Esophagus squamous epithelium (tissue), 5 donors: ENCODE results near the gene EED. TPM values are rescaled to one million over a fixed set of nuclear protein-coding genes. Genes with fewer than 3 reads are reported as not detected.

Experiments
- DNase-seq: peaks from one replicate; lab custom pipeline; 2025; lab: John Stamatoyannopoulos, UW
- H3K27ac ChIP-seq, 4 donors: fragments of 200-600 bp; sonication (generic); one replicate each; pipeline ENCODE4 v1.5.1; 2016 to 2019; ENCODE audit warnings: mild to moderate bottlenecking in 1 of 4
- H3K27me3 ChIP-seq, 4 donors: fragments of 200-600 bp; sonication (generic); 1 replicate in 3 of 4; 2 replicates in 1 of 4; pipeline versions ENCODE4 v1.5.1 to v1.6.0; 2017 to 2021; ENCODE audit warnings: antibody characterized with exemption in 1 of 4
- H3K36me3 ChIP-seq, 3 donors: fragments of 200-600 bp; sonication (generic); one replicate each; pipeline ENCODE4 v1.5.1; 2016 to 2019
- H3K4me1 ChIP-seq, 3 donors: fragments of 200-600 bp; sonication (generic); one replicate each; pipeline ENCODE4 v1.5.1; 2017 to 2019
- H3K4me3 ChIP-seq, 4 donors: fragments of 200-600 bp; sonication (generic); 1 replicate in 3 of 4; 2 replicates in 1 of 4; pipeline ENCODE4 v1.5.1; 2016 to 2019; ENCODE audit warnings: mild to moderate bottlenecking in 2 of 4, moderate library complexity in 1 of 4
- H3K9me3 ChIP-seq, 3 donors: fragments of 200-600 bp; sonication (generic); one replicate each; pipeline ENCODE4 v1.5.1; 2016 to 2019
- CTCF ChIP-seq, 6 experiments: fragments of 450-650 bp in 4 of 6; fragments of 200-600 bp in 2 of 6; sonication (generic) in 2 of 6; IDR thresholded peaks; one replicate each; pipeline ENCODE4 v1.5.1; 2016 to 2019; ENCODE audit warnings: antibody characterized with exemption in 6 of 6, mild to moderate bottlenecking in 4 of 6, moderate library complexity in 4 of 6
- POLR2A ChIP-seq, 4 donors: fragments of 450-650 bp; IDR thresholded peaks; one replicate each; pipeline ENCODE4 v1.6.1; 2017; ENCODE audit warnings: antibody characterized with exemption in 4 of 4, mild to moderate bottlenecking in 4 of 4, moderate library complexity in 3 of 4
- whole genome bisulfite sequencing, 2 donors: methylation state at CpG; one replicate each; pipeline ENCODE4 v1.1.5; 2018; 5-methylcytosine and 5-hydroxymethylcytosine counted together
- intact Hi-C: fragments of 100-400 bp; cut with DNase I; formaldehyde crosslinking; loops from one replicate; pipeline ENCODE4 v1.15.0; 2022
- total RNA-seq, 4 donors: library from RNA; depleted of rRNA; stranded (reverse); fragments of >200 nt; gene quantifications; one replicate each; pipeline ENCODE4 v1.1.0, GENCODE V29; 2016
- donor health status: DM: yes; HTN: yes; CAD: no.

Gene EED
- total RNA-seq, 4 donors from 2014 or later, result 14.4 to 26.3 (median 18.5) TPM

GRCh38 chr11:86249307-86250098 is 5.0 kb downstream of the EED start:
- H3K9me3 ChIP-seq, result no peaks in the 10 kb centered on the region
- TF ChIP-seq POLR2A (IDR thresholded peaks at IDR 0.05) (no peak), CTCF (IDR thresholded peaks at IDR 0.05) (no peak)
- intact Hi-C loops, result no loop called here
- H3K36me3 ChIP-seq, result peaks cover 0 to 14% (median 0%) of the 10 kb centered on the region in 3 donors
- 51 to 52% methylated on average over 3 of the region's 3 CpGs for WGBS, 2 donors
- no peak for DNase-seq
- no peaks in the 10 kb centered on the region for H3K27me3 ChIP-seq
- H3K27ac ChIP-seq, result no peak overlapping the region
- no peak overlapping the region for H3K4me3 ChIP-seq
- peaks cover 4 to 48% (median 29%) of the 10 kb centered on the region in 3 donors for H3K4me1 ChIP-seq

DNA sequence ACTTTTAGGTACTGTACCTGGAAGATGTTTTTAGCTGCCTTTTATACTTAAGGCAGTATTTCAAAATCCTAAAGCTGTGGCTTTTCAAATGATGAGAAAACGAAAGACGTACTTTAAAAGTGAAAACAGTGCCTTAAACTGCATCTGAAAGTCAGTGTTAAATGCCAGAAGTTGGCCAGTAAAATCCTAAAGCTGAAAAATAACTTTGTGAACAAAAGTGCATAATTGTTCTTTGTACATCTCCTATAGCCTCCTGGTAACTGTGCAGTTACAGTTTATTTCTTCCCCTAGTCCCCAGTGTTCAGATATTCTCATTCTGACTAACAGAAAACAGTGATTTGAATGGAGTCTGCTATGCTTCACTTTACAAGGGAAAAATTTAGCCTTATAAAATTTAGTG is 6.8 kb downstream of the EED start:
- DNase-seq, result no peak
- Histone ChIP-seq H3K36me3 (peaks cover 0 to 23% (median 0%) of the 10 kb centered on the region in 3 donors), H3K4me1 (peaks cover 4 to 44% (median 28%) of the 10 kb centered on the region in 3 donors), H3K27me3 (no peaks in the 10 kb centered on the region), H3K27ac (no peak overlapping the region), H3K9me3 (no peaks in the 10 kb centered on the region), H3K4me3 (no peak overlapping the region)
- intact Hi-C loops, result no loop called here
- no peak for TF ChIP-seq CTCF (IDR thresholded peaks at IDR 0.05)
- no peak for TF ChIP-seq POLR2A (IDR thresholded peaks at IDR 0.05)
- 36 to 77% methylated on average over 2 of the region's 2 CpGs for WGBS, 2 donors

DNA sequence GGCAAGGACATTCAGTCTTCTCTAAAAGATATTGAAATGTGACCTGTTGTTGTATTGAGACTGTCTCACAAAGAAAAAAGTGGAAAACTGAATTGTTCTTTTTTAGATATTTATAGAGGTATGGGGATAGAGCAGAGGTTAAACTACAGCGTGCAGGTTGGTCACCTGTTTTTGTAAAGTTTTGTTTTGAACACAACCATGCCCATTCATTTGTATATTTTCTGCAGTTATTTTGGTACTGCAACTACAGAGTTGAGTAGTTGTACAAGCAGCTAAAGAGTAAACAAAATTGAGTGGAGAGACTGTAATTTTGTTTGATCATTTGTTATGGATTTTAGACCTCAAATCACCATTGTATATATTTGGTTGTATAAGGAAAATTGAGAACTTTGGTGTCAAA is 11.3 kb downstream of the EED start:
- H3K36me3 ChIP-seq, result peaks cover 0 to 69% (median 7%) of the 10 kb centered on the region in 3 donors
- H3K4me3 ChIP-seq, result no peak overlapping the region
- 85 to 91% methylated on average over 1 of the region's 1 CpG for WGBS, 2 donors
- intact Hi-C loops, result no loop called here
- no peak for DNase-seq
- H3K4me1 ChIP-seq, result no peaks in the 10 kb centered on the region
- TF ChIP-seq POLR2A (IDR thresholded peaks at IDR 0.05) (no peak), CTCF (IDR thresholded peaks at IDR 0.05) (no peak)
- H3K9me3 ChIP-seq, result no peaks in the 10 kb centered on the region
- no peaks in the 10 kb centered on the region for H3K27me3 ChIP-seq
- H3K27ac ChIP-seq, result no peak overlapping the region

GRCh38 chr11:86256608-86257007 is 12.1 kb downstream of the EED start:
- no peak for TF ChIP-seq POLR2A (IDR thresholded peaks at IDR 0.05)
- TF ChIP-seq CTCF (IDR thresholded peaks at IDR 0.05), result no peak
- no peak overlapping the region for H3K4me3 ChIP-seq
- H3K36me3 ChIP-seq, result peaks cover 0 to 76% (median 7%) of the 10 kb centered on the region in 3 donors
- intact Hi-C loops, result no loop called here
- H3K27ac ChIP-seq, result no peak overlapping the region
- no peaks in the 10 kb centered on the region for H3K4me1 ChIP-seq
- no peak for DNase-seq
- 72 to 89% methylated on average over 6 of the region's 6 CpGs for WGBS, 2 donors
- no peaks in the 10 kb centered on the region for H3K27me3 ChIP-seq
- no peaks in the 10 kb centered on the region for H3K9me3 ChIP-seq

- H3K27me3 ChIP-seq, result no peaks in the 10 kb centered on the region
- TF ChIP-seq POLR2A (IDR thresholded peaks at IDR 0.05) (no peak), CTCF (IDR thresholded peaks at IDR 0.05) (no peak)
These were observed 12.9 kb downstream of the EED start for GRCh38 chr11:86257446-86257845.

More at GRCh38 chr11:86257446-86257845, 12.9 kb downstream of the EED start:
- intact Hi-C loops, result no loop called here
- Histone ChIP-seq H3K4me1 (no peaks in the 10 kb centered on the region), H3K9me3 (no peaks in the 10 kb centered on the region), H3K36me3 (peaks cover 0 to 84% (median 7%) of the 10 kb centered on the region in 3 donors), H3K27ac (no peak overlapping the region), H3K4me3 (no peak overlapping the region)
- no peak for DNase-seq
